Measurements from ENCODE around the gene DSCAML1. TPM values are rescaled to one million over a fixed set of nuclear protein-coding genes. Genes with fewer than 3 reads are reported as not detected.

Gene DSCAML1
- total and polyA plus RNA-seq, 9 of the 15 experiments (the other 6 are each of a cell fraction or from before 2014, with no cell fraction given), result not detected

GRCh38 chr11:117730208-117730800 lies 66.7 kb downstream of the DSCAML1 start:
- ATAC-seq (no peak), FAIRE-seq (no peak), DNase-seq (ENCODE audit: extremely low read depth in 1 of 4, low spot score in 3 of 4) (no peak)
- Histone ChIP-seq H3K27ac (ENCODE audit: extremely low read depth, low read depth, low read length) (no peak overlapping the region), H3K79me2 (ENCODE audit: control insufficient read depth, insufficient read depth, low read length) (no peaks in the 10 kb centered on the region), H3K4me3 (no peak overlapping the region), H3K9me3 (replicated peaks; ENCODE audit: control insufficient read depth, insufficient read depth, low read depth, low read length) (no peaks in the 10 kb centered on the region), H3K36me3 (ENCODE audit: control insufficient read depth, insufficient read depth, low read length) (no peaks in the 10 kb centered on the region), H3K4me2 (ENCODE audit: insufficient read depth, low read length) (no peak overlapping the region), H3K27me3 (ENCODE audit: control insufficient read depth in 2 of 2, insufficient read depth in 2 of 2, low read length in 2 of 2) (peaks cover 5 to 23% of the 10 kb centered on the region in 2 experiments; a peak in 2 of 5 replicates), H3K9me1 (ENCODE audit: control insufficient read depth, insufficient read depth, low read length) (no peaks in the 10 kb centered on the region), H4K20me1 (replicated peaks; ENCODE audit: control insufficient read depth, insufficient read depth, low read length) (no peaks in the 10 kb centered on the region), H2AFZ (ENCODE audit: low read depth, low read length) (no peak overlapping the region), H3K4me1 (replicated peaks in 1 of 2; ENCODE audit: control insufficient read depth in 2 of 2, insufficient read depth in 2 of 2, low read length in 2 of 2) (no peaks in the 10 kb centered on the region), H3K9ac (ENCODE audit: insufficient read depth in 1 of 2, low read depth in 2 of 2, low read length in 2 of 2) (no peak overlapping the region)
- intact Hi-C loops (cut with micrococcal nuclease) (no loop called here), in situ Hi-C loops (cut with MboI) (no loop called here)
- BruUV-seq (replicated peaks), result no TSS peak
- CTCF ChIA-PET (ENCODE audit: low intra/inter-chr PET ratio), result no interaction called here
- 0% methylated on average over 7 of the region's 7 CpGs for WGBS (ENCODE audit: insufficient coverage, low coverage, missing lambda C conversion rate)
- POLR2A ChIA-PET, result interaction anchor here (1.1 kb wide), 1 partner anchor 19 kb away, joined by 3 read pairs; no protein-coding TSS in a partner anchor
- TF ChIP-seq ZNF212 (CRISPR knock-in tag; IDR thresholded peaks at IDR 0.05) (no peak), PRDM10 (IDR thresholded peaks at IDR 0.05; ENCODE audit: partially characterized antibody) (no peak), ATF4 (CRISPR knock-in tag; IDR thresholded peaks at IDR 0.05) (no peak), SIX5 (IDR thresholded peaks at IDR 0.05; ENCODE audit: borderline replicate concordance in 1 of 2, insufficient read depth in 1 of 2, low read depth in 1 of 2, low read length in 2 of 2) (no peak), MED1 (CRISPR knock-in tag; IDR thresholded peaks at IDR 0.05; ENCODE audit: borderline replicate concordance) (no peak), HMGN3 (IDR thresholded peaks at IDR 0.05; ENCODE audit: borderline replicate concordance, extremely low read depth, insufficient read length, low read depth, low read length) (no peak), ATF2 (CRISPR knock-in tag; IDR thresholded peaks at IDR 0.05) (no peak), RBM25 (IDR thresholded peaks at IDR 0.05; ENCODE audit: low read depth, low read length, severe bottlenecking) (no peak), GABPB2 (CRISPR knock-in tag; conservative IDR thresholded peaks at IDR 0.05) (no peak), NKRF (IDR thresholded peaks at IDR 0.05; ENCODE audit: borderline replicate concordance) (no peak), TRIM25 (IDR thresholded peaks at IDR 0.05; ENCODE audit: borderline replicate concordance) (no peak)

Data from K562 (cell line).